Keratinocyte (primary cell): Measurements from ENCODE around the gene DPH2. TPM values are rescaled to one million over a fixed set of nuclear protein-coding genes. Genes with fewer than 3 reads are reported as not detected.

Source experiments
- DNase-seq: peaks from one replicate; pipeline ENCODE4 v3.0.0-alpha.2; 2011; ENCODE audit warnings: low read depth, missing footprints, low spot score
- FAIRE-seq: peaks from 2 replicates; lab custom pipeline; 2011; peaks lifted over from hg19 to GRCh38; lab: Jason Lieb, UNC
- H2AFZ ChIP-seq: 2 replicates; pipeline ENCODE4 v1.6.0; 2012; ENCODE audit warnings: low read length, control low read depth, inconsistent platforms; ENCODE audit not compliant: control insufficient read depth
- H3K27ac ChIP-seq: 2 replicates; pipeline ENCODE4 v1.5.1; 2011; ENCODE audit warnings: low read length; ENCODE audit not compliant: control insufficient read depth, insufficient read depth
- H3K27me3 ChIP-seq: 3 replicates; pipeline ENCODE4 v1.6.0; 2011; ENCODE audit warnings: low read length; ENCODE audit not compliant: control insufficient read depth, insufficient read depth; ENCODE audit errors: extremely low read depth
- H3K36me3 ChIP-seq, 2 experiments: 2 replicates in 1 of 2; 3 replicates in 1 of 2; pipeline ENCODE4 v1.5.1; 2011; ENCODE audit warnings: low read length in 2 of 2, mild to moderate bottlenecking in 1 of 2; ENCODE audit not compliant: control insufficient read depth in 2 of 2, insufficient read depth in 2 of 2; ENCODE audit errors: extremely low read depth in 1 of 2
- H3K4me1 ChIP-seq: 3 replicates; pipeline ENCODE4 v1.5.1; 2011; ENCODE audit warnings: low read length; ENCODE audit not compliant: control insufficient read depth, insufficient read depth; ENCODE audit errors: extremely low read depth
- H3K4me2 ChIP-seq: 3 replicates; pipeline ENCODE4 v1.6.0; 2011; ENCODE audit warnings: low read depth, low read length; ENCODE audit not compliant: control insufficient read depth, insufficient read depth; ENCODE audit errors: extremely low read depth
- H3K4me3 ChIP-seq, 3 experiments: fragments of 200-600 bp in 1 of 3; sonication (generic) in 1 of 3; 2 replicates in 2 of 3; 3 replicates in 1 of 3; pipeline ENCODE4 v1.5.1; 2011 to 2016; ENCODE audit warnings: low read length in 3 of 3, mild to moderate bottlenecking in 3 of 3, control low read depth in 2 of 3, inconsistent platforms in 1 of 3, low read depth in 1 of 3, mixed read lengths in 1 of 3, mixed run types in 1 of 3, moderate library complexity in 1 of 3; ENCODE audit not compliant: control insufficient read depth in 2 of 3, insufficient read depth in 2 of 3; ENCODE audit errors: extremely low read depth in 1 of 3
- H3K79me2 ChIP-seq: 2 replicates; pipeline ENCODE4 v1.6.0; 2012; ENCODE audit warnings: low read length; ENCODE audit not compliant: control insufficient read depth, insufficient read depth
- H3K9ac ChIP-seq: 3 replicates; pipeline ENCODE4 v1.6.0; 2011; ENCODE audit warnings: low read length; ENCODE audit not compliant: control insufficient read depth, insufficient read depth; ENCODE audit errors: extremely low read depth
- H3K9me1 ChIP-seq: 3 replicates; pipeline ENCODE4 v1.6.0; 2011; ENCODE audit warnings: low read length; ENCODE audit not compliant: control insufficient read depth, insufficient read depth; ENCODE audit errors: extremely low read depth
- H3K9me3 ChIP-seq: 2 replicates; pipeline ENCODE4 v1.5.1; 2012; ENCODE audit warnings: low read depth, low read length; ENCODE audit not compliant: control insufficient read depth
- H4K20me1 ChIP-seq: 3 replicates; pipeline ENCODE4 v1.6.0; 2011; ENCODE audit warnings: low read length; ENCODE audit not compliant: control insufficient read depth, insufficient read depth; ENCODE audit errors: extremely low read depth
- CTCF ChIP-seq, 3 experiments: IDR thresholded peaks in 1 of 3; conservative IDR thresholded peaks in 1 of 3; optimal IDR thresholded peaks in 1 of 3; 2 replicates in 2 of 3; 3 replicates in 1 of 3; pipeline versions ENCODE3 to v1.5.1; 2011; ENCODE audit warnings: low read length in 3 of 3, mild to moderate bottlenecking in 3 of 3, moderate library complexity in 2 of 3, control low read depth in 1 of 3, inconsistent platforms in 1 of 3; ENCODE audit not compliant: insufficient read depth in 2 of 3; ENCODE audit errors: extremely low read depth in 1 of 3
- EZH2 ChIP-seq: IDR thresholded peaks from one replicate; pipeline ENCODE4 v1.6.1; 2012; ENCODE audit warnings: inconsistent platforms, mild to moderate bottlenecking, low read length, moderate library complexity
- dilution Hi-C: fragments of 300-500 bp; cut with MboI; formaldehyde crosslinking; loops from one replicate; pipeline ENCODE4 v1.7.0; 2020; ENCODE audit warnings: low sequenced_read_pairs; ENCODE audit not compliant: extremely low pct_ligation_motif_present
- polyA plus RNA-seq, 5 experiments: library from polyadenylated mRNA; depleted of rRNA in 3 of 5; stranded (reverse) in 3 of 5; stranded (forward) in 1 of 5; unstranded in 1 of 5; fragments of >200 nt; gene quantifications; 1 replicate in 1 of 5; 2 replicates in 3 of 5; 3 replicates in 1 of 5; pipeline versions ENCODE4 v1.2.1 to v1.2.3, GENCODE V29; 2011 to 2012; ENCODE audit warnings: missing spikeins in 2 of 5, low read depth in 1 of 5, low replicate concordance in 1 of 5

DPH2 gene
- polyA plus RNA-seq, 1 donor (not counting 4 experiments of a cell fraction or from before 2014, with no cell fraction given) = 30.3 TPM

GRCh38 chr1:43931711-43932660 lies 37.8 kb upstream of the DPH2 start:
- DNase-seq = no peak
- Histone ChIP-seq H3K9me1 (no peaks in the 10 kb centered on the region), H4K20me1 (peaks cover 1% of the 10 kb centered on the region), H3K4me3 (peak overlapping the region in 1 of 3 experiments; percentile 95), H3K27me3 (no peaks in the 10 kb centered on the region), H3K36me3 (peaks cover 4 to 22% of the 10 kb centered on the region in 2 experiments), H3K79me2 (peaks cover 33% of the 10 kb centered on the region), H3K9ac (peak overlapping the region; percentile 30), H3K4me2 (peak overlapping the region; percentile 97), H3K9me3 (no peaks in the 10 kb centered on the region), H2AFZ (no peak overlapping the region), H3K27ac (peak overlapping the region; percentile 81), H3K4me1 (peaks cover 65% of the 10 kb centered on the region)
- TF ChIP-seq EZH2 (no peak), CTCF (optimal IDR thresholded peaks at IDR 0.05 in 1 of 3, IDR thresholded peaks at IDR 0.05 in 1 of 3, conservative IDR thresholded peaks at IDR 0.05 in 1 of 3; ENCODE audit: extremely low read depth in 1 of 3, insufficient read depth in 2 of 3, low read length in 3 of 3) (no peak)
- peak; percentile 41 for FAIRE-seq
- dilution Hi-C loops = loop anchor here (25.0 kb wide), 2 partner anchors 95 to 220 kb away; partner anchors contain the start of gene ST3GAL3

GRCh38 chr1:43932786-43933385 lies 36.9 kb upstream of the DPH2 start:
- Histone ChIP-seq H4K20me1 (peaks cover 2% of the 10 kb centered on the region), H3K9me1 (no peaks in the 10 kb centered on the region), H3K9me3 (no peaks in the 10 kb centered on the region), H2AFZ (no peak overlapping the region), H3K4me2 (peak overlapping the region; percentile 97), H3K4me3 (peak overlapping the region; percentile 66 to 95 (median 80)), H3K4me1 (peaks cover 67% of the 10 kb centered on the region), H3K79me2 (peaks cover 39% of the 10 kb centered on the region), H3K9ac (peak overlapping the region; percentile 89), H3K36me3 (peaks cover 4 to 28% of the 10 kb centered on the region in 2 experiments), H3K27me3 (no peaks in the 10 kb centered on the region), H3K27ac (peak overlapping the region; percentile 81)
- dilution Hi-C loops = loop anchor here (25.0 kb wide), 2 partner anchors 96 to 221 kb away; partner anchors contain the start of gene ST3GAL3
- no peak for DNase-seq
- peak; percentile 94 for FAIRE-seq
- no peak for TF ChIP-seq CTCF (optimal IDR thresholded peaks at IDR 0.05 in 1 of 3, IDR thresholded peaks at IDR 0.05 in 1 of 3, conservative IDR thresholded peaks at IDR 0.05 in 1 of 3; ENCODE audit: extremely low read depth in 1 of 3, insufficient read depth in 2 of 3, low read length in 3 of 3)
- no peak for TF ChIP-seq EZH2
